Keratinocyte (primary cell): ENCODE results near the gene ALG12. TPM values are rescaled to one million over a fixed set of nuclear protein-coding genes. Genes with fewer than 3 reads are reported as not detected.
A peak's percentile ranks its signal among the peaks of the same experiment; 100 is the strongest.

Experiments used
- DNase-seq: peaks from one replicate; pipeline ENCODE4 v3.0.0-alpha.2; 2011; ENCODE audit warnings: low read depth, missing footprints, low spot score
- FAIRE-seq: peaks from 2 replicates; lab custom pipeline; 2011; peaks lifted over from hg19 to GRCh38; lab: Jason Lieb, UNC
- H2AFZ ChIP-seq: 2 replicates; pipeline ENCODE4 v1.6.0; 2012; ENCODE audit warnings: low read length, control low read depth, inconsistent platforms; ENCODE audit not compliant: control insufficient read depth
- H3K27ac ChIP-seq: 2 replicates; pipeline ENCODE4 v1.5.1; 2011; ENCODE audit warnings: low read length; ENCODE audit not compliant: control insufficient read depth, insufficient read depth
- H3K27me3 ChIP-seq: 3 replicates; pipeline ENCODE4 v1.6.0; 2011; ENCODE audit warnings: low read length; ENCODE audit not compliant: control insufficient read depth, insufficient read depth; ENCODE audit errors: extremely low read depth
- H3K36me3 ChIP-seq, 2 experiments: 2 replicates in 1 of 2; 3 replicates in 1 of 2; pipeline ENCODE4 v1.5.1; 2011; ENCODE audit warnings: low read length in 2 of 2, mild to moderate bottlenecking in 1 of 2; ENCODE audit not compliant: control insufficient read depth in 2 of 2, insufficient read depth in 2 of 2; ENCODE audit errors: extremely low read depth in 1 of 2
- H3K4me1 ChIP-seq: 3 replicates; pipeline ENCODE4 v1.5.1; 2011; ENCODE audit warnings: low read length; ENCODE audit not compliant: control insufficient read depth, insufficient read depth; ENCODE audit errors: extremely low read depth
- H3K4me2 ChIP-seq: 3 replicates; pipeline ENCODE4 v1.6.0; 2011; ENCODE audit warnings: low read depth, low read length; ENCODE audit not compliant: control insufficient read depth, insufficient read depth; ENCODE audit errors: extremely low read depth
- H3K4me3 ChIP-seq, 3 experiments: fragments of 200-600 bp in 1 of 3; sonication (generic) in 1 of 3; 2 replicates in 2 of 3; 3 replicates in 1 of 3; pipeline ENCODE4 v1.5.1; 2011 to 2016; ENCODE audit warnings: low read length in 3 of 3, mild to moderate bottlenecking in 3 of 3, control low read depth in 2 of 3, inconsistent platforms in 1 of 3, low read depth in 1 of 3, mixed read lengths in 1 of 3, mixed run types in 1 of 3, moderate library complexity in 1 of 3; ENCODE audit not compliant: control insufficient read depth in 2 of 3, insufficient read depth in 2 of 3; ENCODE audit errors: extremely low read depth in 1 of 3
- H3K79me2 ChIP-seq: 2 replicates; pipeline ENCODE4 v1.6.0; 2012; ENCODE audit warnings: low read length; ENCODE audit not compliant: control insufficient read depth, insufficient read depth
- H3K9ac ChIP-seq: 3 replicates; pipeline ENCODE4 v1.6.0; 2011; ENCODE audit warnings: low read length; ENCODE audit not compliant: control insufficient read depth, insufficient read depth; ENCODE audit errors: extremely low read depth
- H3K9me1 ChIP-seq: 3 replicates; pipeline ENCODE4 v1.6.0; 2011; ENCODE audit warnings: low read length; ENCODE audit not compliant: control insufficient read depth, insufficient read depth; ENCODE audit errors: extremely low read depth
- H3K9me3 ChIP-seq: 2 replicates; pipeline ENCODE4 v1.5.1; 2012; ENCODE audit warnings: low read depth, low read length; ENCODE audit not compliant: control insufficient read depth
- H4K20me1 ChIP-seq: 3 replicates; pipeline ENCODE4 v1.6.0; 2011; ENCODE audit warnings: low read length; ENCODE audit not compliant: control insufficient read depth, insufficient read depth; ENCODE audit errors: extremely low read depth
- EZH2 ChIP-seq: IDR thresholded peaks from one replicate; pipeline ENCODE4 v1.6.1; 2012; ENCODE audit warnings: inconsistent platforms, mild to moderate bottlenecking, low read length, moderate library complexity
- dilution Hi-C: fragments of 300-500 bp; cut with MboI; formaldehyde crosslinking; loops from one replicate; pipeline ENCODE4 v1.7.0; 2020; ENCODE audit warnings: low sequenced_read_pairs; ENCODE audit not compliant: extremely low pct_ligation_motif_present
- polyA plus RNA-seq, 5 experiments: library from polyadenylated mRNA; depleted of rRNA in 3 of 5; stranded (reverse) in 3 of 5; stranded (forward) in 1 of 5; unstranded in 1 of 5; fragments of >200 nt; gene quantifications; 1 replicate in 1 of 5; 2 replicates in 3 of 5; 3 replicates in 1 of 5; pipeline versions ENCODE4 v1.2.1 to v1.2.3, GENCODE V29; 2011 to 2012; ENCODE audit warnings: missing spikeins in 2 of 5, low read depth in 1 of 5, low replicate concordance in 1 of 5
- TF ChIP-seq, protein P1 (sequence below), 3 experiments: IDR thresholded peaks in 1 of 3; conservative IDR thresholded peaks in 1 of 3; optimal IDR thresholded peaks in 1 of 3; 2 replicates in 2 of 3; 3 replicates in 1 of 3; pipeline versions ENCODE3 to v1.5.1; 2011; ENCODE audit warnings: low read length in 3 of 3, mild to moderate bottlenecking in 3 of 3, moderate library complexity in 2 of 3, control low read depth in 1 of 3, inconsistent platforms in 1 of 3; ENCODE audit not compliant: insufficient read depth in 2 of 3; ENCODE audit errors: extremely low read depth in 1 of 3

Gene ALG12
- polyA plus RNA-seq, 1 donor (not counting 4 experiments of a cell fraction or from before 2014, with no cell fraction given): 6.3 TPM

- Histone ChIP-seq H3K27me3 (no peaks in the 10 kb centered on the region), H2AFZ (peak overlapping the region; percentile 53), H3K36me3 (peaks cover 10 to 16% of the 10 kb centered on the region in 2 experiments), H3K4me1 (peaks cover 18% of the 10 kb centered on the region), H3K4me2 (peak overlapping the region; percentile 79), H3K9me3 (no peaks in the 10 kb centered on the region), H3K9me1 (no peaks in the 10 kb centered on the region), H3K27ac (peak overlapping the region; percentile 81), H3K9ac (peak overlapping the region; percentile 88), H3K4me3 (peak overlapping the region; percentile 47 to 70 (median 66)), H4K20me1 (peaks cover 6% of the 10 kb centered on the region), H3K79me2 (peaks cover 23% of the 10 kb centered on the region)
- FAIRE-seq (no peak), DNase-seq (no peak)
- no peak for TF ChIP-seq EZH2
- TF ChIP-seq, protein P1, sequence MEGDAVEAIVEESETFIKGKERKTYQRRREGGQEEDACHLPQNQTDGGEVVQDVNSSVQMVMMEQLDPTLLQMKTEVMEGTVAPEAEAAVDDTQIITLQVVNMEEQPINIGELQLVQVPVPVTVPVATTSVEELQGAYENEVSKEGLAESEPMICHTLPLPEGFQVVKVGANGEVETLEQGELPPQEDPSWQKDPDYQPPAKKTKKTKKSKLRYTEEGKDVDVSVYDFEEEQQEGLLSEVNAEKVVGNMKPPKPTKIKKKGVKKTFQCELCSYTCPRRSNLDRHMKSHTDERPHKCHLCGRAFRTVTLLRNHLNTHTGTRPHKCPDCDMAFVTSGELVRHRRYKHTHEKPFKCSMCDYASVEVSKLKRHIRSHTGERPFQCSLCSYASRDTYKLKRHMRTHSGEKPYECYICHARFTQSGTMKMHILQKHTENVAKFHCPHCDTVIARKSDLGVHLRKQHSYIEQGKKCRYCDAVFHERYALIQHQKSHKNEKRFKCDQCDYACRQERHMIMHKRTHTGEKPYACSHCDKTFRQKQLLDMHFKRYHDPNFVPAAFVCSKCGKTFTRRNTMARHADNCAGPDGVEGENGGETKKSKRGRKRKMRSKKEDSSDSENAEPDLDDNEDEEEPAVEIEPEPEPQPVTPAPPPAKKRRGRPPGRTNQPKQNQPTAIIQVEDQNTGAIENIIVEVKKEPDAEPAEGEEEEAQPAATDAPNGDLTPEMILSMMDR (optimal IDR thresholded peaks at IDR 0.05 in 1 of 3, IDR thresholded peaks at IDR 0.05 in 1 of 3, conservative IDR thresholded peaks at IDR 0.05 in 1 of 3; ENCODE audit: extremely low read depth in 1 of 3, insufficient read depth in 2 of 3, low read length in 3 of 3): no peak
- dilution Hi-C loops: no loop called here
Measured at GRCh38 chr22:49959782-49960158, 41.5 kb upstream of the ALG12 start.

DNA sequence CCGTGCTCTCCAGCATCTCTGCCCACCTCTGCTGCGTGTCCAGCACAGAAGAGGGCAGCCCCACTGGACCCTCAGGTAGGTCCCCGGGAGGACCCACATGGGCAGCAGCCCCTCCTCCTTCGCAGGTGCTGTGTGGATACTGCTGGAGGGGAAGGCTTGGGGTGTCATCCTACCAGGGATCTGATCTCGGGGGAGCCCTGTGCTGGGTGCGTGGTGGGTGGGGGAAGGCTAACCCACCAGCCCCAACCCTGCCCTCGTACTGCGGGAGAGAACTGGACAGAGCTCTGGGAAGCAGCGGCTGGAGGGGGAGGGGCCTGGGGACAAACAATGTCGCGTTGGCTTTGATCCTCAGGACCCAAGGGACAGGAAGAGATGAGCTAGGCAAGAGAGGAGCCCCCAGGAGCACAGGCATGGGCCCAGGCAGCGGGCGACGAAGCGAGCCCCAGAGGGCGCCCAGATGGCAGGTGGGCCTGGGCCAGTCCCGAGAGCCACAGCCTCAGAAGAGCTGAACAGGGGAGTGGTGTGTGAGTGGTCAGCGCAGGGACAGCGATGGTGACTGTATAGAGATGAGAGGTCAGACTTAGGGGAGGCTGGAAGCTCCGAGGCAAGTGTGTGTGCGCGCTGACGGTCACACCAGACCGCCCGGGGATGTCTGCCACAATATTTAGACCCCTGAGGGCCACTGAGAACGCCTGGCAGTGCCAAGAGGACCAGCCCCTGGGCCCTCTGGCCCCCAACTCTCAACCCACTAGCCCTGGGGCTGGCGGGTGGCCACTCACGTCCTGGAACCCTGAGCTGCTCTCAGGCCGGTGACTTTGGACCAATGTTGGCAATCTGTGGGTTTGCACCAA is 40.9 kb upstream of the ALG12 start:
- H3K4me1 ChIP-seq: peaks cover 18% of the 10 kb centered on the region
- H3K9ac ChIP-seq: peak overlapping the region; percentile 88
- no peak for TF ChIP-seq EZH2
- TF ChIP-seq, protein P1 (optimal IDR thresholded peaks at IDR 0.05 in 1 of 3, IDR thresholded peaks at IDR 0.05 in 1 of 3, conservative IDR thresholded peaks at IDR 0.05 in 1 of 3; ENCODE audit: extremely low read depth in 1 of 3, insufficient read depth in 2 of 3, low read length in 3 of 3): no peak
- dilution Hi-C loops: no loop called here
- H3K79me2 ChIP-seq: peaks cover 23% of the 10 kb centered on the region
- peaks cover 10 to 15% of the 10 kb centered on the region in 2 experiments for H3K36me3 ChIP-seq
- FAIRE-seq (peak; percentile 44), DNase-seq (no peak)
- no peak overlapping the region for H2AFZ ChIP-seq
- H3K9me3 ChIP-seq: no peaks in the 10 kb centered on the region
- H3K4me2 ChIP-seq: peak overlapping the region; percentile 79
- no peaks in the 10 kb centered on the region for H3K27me3 ChIP-seq
- H3K4me3 ChIP-seq: peak overlapping the region in 1 of 3 experiments; percentile 70
- H4K20me1 ChIP-seq: peaks cover 6% of the 10 kb centered on the region
- H3K27ac ChIP-seq: peak overlapping the region; percentile 81
- H3K9me1 ChIP-seq: no peaks in the 10 kb centered on the region
